ENCODE results near the gene TXNDC5.
A peak's percentile ranks its signal among the peaks of the same experiment; 100 is the strongest.

DNA sequence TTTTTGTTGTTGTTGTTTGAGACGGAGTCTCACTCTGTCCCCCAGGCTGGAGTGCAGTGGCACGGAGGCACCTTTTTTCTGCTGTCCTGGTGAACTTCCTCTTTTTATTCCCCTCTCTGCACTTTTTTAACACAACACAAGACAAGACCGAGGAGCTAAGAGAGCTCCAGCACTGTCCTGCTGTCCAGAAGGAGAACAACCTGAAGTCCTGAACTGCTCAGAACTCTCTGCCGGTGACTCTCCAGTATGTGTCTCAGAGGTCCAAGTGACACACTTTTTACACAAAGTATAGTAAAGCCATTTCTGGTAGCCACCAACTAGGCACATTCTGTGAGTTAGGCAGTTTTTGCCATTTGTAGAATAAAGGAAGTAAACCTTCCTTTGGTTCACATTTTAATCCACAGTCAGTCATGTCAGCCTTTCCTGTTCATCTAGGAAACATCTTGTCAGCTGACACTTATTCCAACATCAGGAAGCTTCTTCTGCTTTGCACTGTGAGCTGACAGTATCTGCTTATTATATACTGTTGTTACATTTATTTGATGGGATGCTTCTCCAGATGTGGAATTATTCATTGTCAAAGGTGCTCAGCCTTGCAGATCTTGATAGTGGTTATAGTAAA, 28.1 kb upstream of the TXNDC5 start:
- TF ChIP-seq, protein P1, sequence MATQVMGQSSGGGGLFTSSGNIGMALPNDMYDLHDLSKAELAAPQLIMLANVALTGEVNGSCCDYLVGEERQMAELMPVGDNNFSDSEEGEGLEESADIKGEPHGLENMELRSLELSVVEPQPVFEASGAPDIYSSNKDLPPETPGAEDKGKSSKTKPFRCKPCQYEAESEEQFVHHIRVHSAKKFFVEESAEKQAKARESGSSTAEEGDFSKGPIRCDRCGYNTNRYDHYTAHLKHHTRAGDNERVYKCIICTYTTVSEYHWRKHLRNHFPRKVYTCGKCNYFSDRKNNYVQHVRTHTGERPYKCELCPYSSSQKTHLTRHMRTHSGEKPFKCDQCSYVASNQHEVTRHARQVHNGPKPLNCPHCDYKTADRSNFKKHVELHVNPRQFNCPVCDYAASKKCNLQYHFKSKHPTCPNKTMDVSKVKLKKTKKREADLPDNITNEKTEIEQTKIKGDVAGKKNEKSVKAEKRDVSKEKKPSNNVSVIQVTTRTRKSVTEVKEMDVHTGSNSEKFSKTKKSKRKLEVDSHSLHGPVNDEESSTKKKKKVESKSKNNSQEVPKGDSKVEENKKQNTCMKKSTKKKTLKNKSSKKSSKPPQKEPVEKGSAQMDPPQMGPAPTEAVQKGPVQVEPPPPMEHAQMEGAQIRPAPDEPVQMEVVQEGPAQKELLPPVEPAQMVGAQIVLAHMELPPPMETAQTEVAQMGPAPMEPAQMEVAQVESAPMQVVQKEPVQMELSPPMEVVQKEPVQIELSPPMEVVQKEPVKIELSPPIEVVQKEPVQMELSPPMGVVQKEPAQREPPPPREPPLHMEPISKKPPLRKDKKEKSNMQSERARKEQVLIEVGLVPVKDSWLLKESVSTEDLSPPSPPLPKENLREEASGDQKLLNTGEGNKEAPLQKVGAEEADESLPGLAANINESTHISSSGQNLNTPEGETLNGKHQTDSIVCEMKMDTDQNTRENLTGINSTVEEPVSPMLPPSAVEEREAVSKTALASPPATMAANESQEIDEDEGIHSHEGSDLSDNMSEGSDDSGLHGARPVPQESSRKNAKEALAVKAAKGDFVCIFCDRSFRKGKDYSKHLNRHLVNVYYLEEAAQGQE (IDR thresholded peaks at IDR 0.05; ENCODE audit: borderline replicate concordance), result peak; percentile 83
- TF ChIP-seq RAD21 (conservative IDR thresholded peaks at IDR 0.05), result no peak
- TF ChIP-seq, protein P2, sequence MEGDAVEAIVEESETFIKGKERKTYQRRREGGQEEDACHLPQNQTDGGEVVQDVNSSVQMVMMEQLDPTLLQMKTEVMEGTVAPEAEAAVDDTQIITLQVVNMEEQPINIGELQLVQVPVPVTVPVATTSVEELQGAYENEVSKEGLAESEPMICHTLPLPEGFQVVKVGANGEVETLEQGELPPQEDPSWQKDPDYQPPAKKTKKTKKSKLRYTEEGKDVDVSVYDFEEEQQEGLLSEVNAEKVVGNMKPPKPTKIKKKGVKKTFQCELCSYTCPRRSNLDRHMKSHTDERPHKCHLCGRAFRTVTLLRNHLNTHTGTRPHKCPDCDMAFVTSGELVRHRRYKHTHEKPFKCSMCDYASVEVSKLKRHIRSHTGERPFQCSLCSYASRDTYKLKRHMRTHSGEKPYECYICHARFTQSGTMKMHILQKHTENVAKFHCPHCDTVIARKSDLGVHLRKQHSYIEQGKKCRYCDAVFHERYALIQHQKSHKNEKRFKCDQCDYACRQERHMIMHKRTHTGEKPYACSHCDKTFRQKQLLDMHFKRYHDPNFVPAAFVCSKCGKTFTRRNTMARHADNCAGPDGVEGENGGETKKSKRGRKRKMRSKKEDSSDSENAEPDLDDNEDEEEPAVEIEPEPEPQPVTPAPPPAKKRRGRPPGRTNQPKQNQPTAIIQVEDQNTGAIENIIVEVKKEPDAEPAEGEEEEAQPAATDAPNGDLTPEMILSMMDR (IDR thresholded peaks at IDR 0.05; ENCODE audit: poor library complexity, severe bottlenecking), result no peak
- TF ChIP-seq POLR2AphosphoS5 (IDR thresholded peaks at IDR 0.05), result peak; percentile 41
- peak; percentile 56 for TF ChIP-seq EP300 (conservative IDR thresholded peaks at IDR 0.05; ENCODE audit: poor library complexity, severe bottlenecking)
- TF ChIP-seq EZH2 (IDR thresholded peaks at IDR 0.05; ENCODE audit: borderline replicate concordance, insufficient read depth, low read length, poor library complexity, severe bottlenecking), result no peak
- no peak for TF ChIP-seq SMC3 (conservative IDR thresholded peaks at IDR 0.05; ENCODE audit: poor library complexity)
- TF ChIP-seq MXI1 (conservative IDR thresholded peaks at IDR 0.05; ENCODE audit: poor library complexity, severe bottlenecking), result no peak

Measured in neural cell (in vitro differentiated cells).